ENCODE results near the gene DCST2.

GRCh38 chr1:154994269-154994587 is 39.4 kb downstream of the DCST2 start:
- TF ChIP-seq CTCF (IDR thresholded peaks at IDR 0.05): no peak
- no peak for TF ChIP-seq POLR2A (IDR thresholded peaks at IDR 0.05)

Measured in body of pancreas (tissue), 4 donors.